Esophagus muscularis mucosa (tissue), 3 donors: Measurements from ENCODE around the gene KRT5.

Experiments used
- CTCF ChIP-seq, 3 experiments: fragments of 200-600 bp in 2 of 3; fragments of 450-650 bp in 1 of 3; sonication (generic) in 2 of 3; IDR thresholded peaks; one replicate each; pipeline ENCODE4 v1.5.1; 2017 to 2019; ENCODE audit warnings: antibody characterized with exemption in 3 of 3, mild to moderate bottlenecking in 2 of 3, moderate library complexity in 1 of 3
- POLR2A ChIP-seq: fragments of 450-650 bp; IDR thresholded peaks from one replicate; pipeline ENCODE4 v1.6.1; 2017; ENCODE audit warnings: antibody characterized with exemption, moderate library complexity, mild to moderate bottlenecking, low read depth
- POLR2AphosphoS5 ChIP-seq, 2 donors: sonication (generic); formaldehyde crosslinking; IDR thresholded peaks; one replicate each; pipeline ENCODE4 v1.6.1; 2017; ENCODE audit warnings: antibody characterized with exemption in 2 of 2

- no peak for TF ChIP-seq POLR2AphosphoS5 (IDR thresholded peaks at IDR 0.05)
- no peak for TF ChIP-seq CTCF (IDR thresholded peaks at IDR 0.05)
- TF ChIP-seq POLR2A, result no peak
Observed at GRCh38 chr12:52498946-52499345, 21.2 kb downstream of the KRT5 start.
